Kidney (tissue), 14 donors: ENCODE results near the gene ERC2. TPM values are rescaled to one million over a fixed set of nuclear protein-coding genes. Genes with fewer than 3 reads are reported as not detected.

Source experiments
- DNase-seq, 5 donors: peaks; one replicate each; pipeline ENCODE4 v3.0.0-alpha.2; 2013 to 2020
- FAIRE-seq: peaks from 2 replicates; lab custom pipeline; 2012; peaks lifted over from hg19 to GRCh38; lab: Jason Lieb, UNC
- H3K27ac ChIP-seq, 2 donors: one replicate each; pipeline ENCODE4 v1.7.0; 2013; ENCODE audit warnings: low read depth in 2 of 2, low read length in 2 of 2, inconsistent platforms in 1 of 2
- H3K27me3 ChIP-seq: one replicate; pipeline ENCODE4 v1.7.1; 2013; ENCODE audit warnings: low read length, inconsistent platforms; ENCODE audit not compliant: control insufficient read depth, insufficient read depth
- H3K36me3 ChIP-seq, 3 donors: one replicate each; pipeline versions ENCODE4 v1.7.0 to v1.7.1; 2013; ENCODE audit warnings: low read length in 3 of 3, control low read depth in 1 of 3, inconsistent platforms in 1 of 3; ENCODE audit not compliant: insufficient read depth in 3 of 3, control insufficient read depth in 2 of 3
- H3K4me1 ChIP-seq, 3 donors: one replicate each; pipeline versions ENCODE4 v1.7.0 to v1.7.1; 2013; ENCODE audit warnings: low read length in 3 of 3, inconsistent platforms in 1 of 3, low read depth in 1 of 3; ENCODE audit not compliant: control insufficient read depth in 2 of 3, insufficient read depth in 2 of 3
- H3K4me3 ChIP-seq, 3 donors: one replicate each; pipeline versions ENCODE4 v1.7.0 to v1.8.1; 2013; ENCODE audit warnings: low read length in 3 of 3, control low read depth in 1 of 3, inconsistent platforms in 1 of 3
- H3K9ac ChIP-seq, 3 donors: one replicate each; pipeline versions ENCODE4 v1.7.0 to v1.7.1; 2013; ENCODE audit warnings: low read length in 3 of 3, control low read depth in 1 of 3, inconsistent platforms in 1 of 3
- H3K9me3 ChIP-seq, 3 donors: one replicate each; pipeline versions ENCODE4 v1.7.0 to v1.7.1; 2013; ENCODE audit warnings: low read length in 3 of 3, control low read depth in 1 of 3, inconsistent platforms in 1 of 3; ENCODE audit not compliant: control insufficient read depth in 2 of 3, insufficient read depth in 1 of 3
- intact Hi-C: fragments of 100-400 bp; cut with DNase I; formaldehyde crosslinking; loops from one replicate; pipeline ENCODE4 v1.11.1; 2022
- polyA plus RNA-seq: library from polyadenylated mRNA; stranded (reverse); fragments of 350-450 nt; fragmentation: Illumina TruSeq; extraction: RNeasy Lipid Tissue Mini Kit (QIAGEN cat#74804); gene quantifications from one replicate; pipeline ENCODE4 v1.2.3, GENCODE V29; 2014; ENCODE audit warnings: low read depth, low replicate concordance; ENCODE audit not compliant: insufficient read depth
- total RNA-seq: library from RNA; stranded (reverse); fragmentation: NEBNext Ultra II Directional; extraction: Animal tissue kit (Norgen Biotek cat#: 25700); gene quantifications from one replicate; pipeline ENCODE4 v1.2.1, GENCODE V29; 2021
- TF ChIP-seq, protein P1 (sequence below): IDR thresholded peaks from 3 replicates; pipeline ENCODE4 v1.5.1; 2012; ENCODE audit warnings: mild to moderate bottlenecking, moderate library complexity, borderline replicate concordance; ENCODE audit not compliant: insufficient read depth; ENCODE audit errors: extremely low read depth
- donor health status: control.
- donor health status: control.
- donor health status: control.
- donor health status: control.
- donor health status: control.
- donor health status: DM: yes; HTN: yes; CAD: no.
- donor health status: Normal renal cell carcinoma (clear cell type).

Gene ERC2
- total and polyA plus RNA-seq, 2 donors from 2014 or later, result 0.92 to 3.8 TPM

DNA sequence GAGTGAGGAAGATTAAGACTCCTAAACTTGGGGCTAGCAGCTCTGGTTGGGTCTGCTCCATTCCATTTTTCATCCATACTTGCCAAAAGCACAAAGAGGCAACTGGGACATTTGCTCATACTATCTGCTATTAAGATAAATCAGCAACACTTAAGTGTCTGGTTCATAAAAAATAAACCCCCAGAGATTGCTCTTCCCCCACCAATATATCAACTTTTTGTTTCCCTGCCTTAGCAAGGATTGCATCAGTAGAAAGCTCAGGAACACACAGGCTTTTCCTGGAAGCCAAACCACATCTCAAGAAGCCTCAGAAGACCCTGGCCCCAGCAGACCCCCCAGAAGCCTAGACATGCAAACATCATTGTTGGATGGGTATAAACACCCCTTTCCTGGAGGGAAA lies 748.8 kb downstream of the ERC2 start:
- no peak for FAIRE-seq
- no peak overlapping the region for H3K27ac ChIP-seq
- no peak overlapping the region for H3K4me3 ChIP-seq
- intact Hi-C loops, result no loop called here
- H3K4me1 ChIP-seq, result peaks cover 0 to 3% (median 0%) of the 10 kb centered on the region in 3 donors
- H3K9me3 ChIP-seq, result no peaks in the 10 kb centered on the region
- TF ChIP-seq, protein P1, sequence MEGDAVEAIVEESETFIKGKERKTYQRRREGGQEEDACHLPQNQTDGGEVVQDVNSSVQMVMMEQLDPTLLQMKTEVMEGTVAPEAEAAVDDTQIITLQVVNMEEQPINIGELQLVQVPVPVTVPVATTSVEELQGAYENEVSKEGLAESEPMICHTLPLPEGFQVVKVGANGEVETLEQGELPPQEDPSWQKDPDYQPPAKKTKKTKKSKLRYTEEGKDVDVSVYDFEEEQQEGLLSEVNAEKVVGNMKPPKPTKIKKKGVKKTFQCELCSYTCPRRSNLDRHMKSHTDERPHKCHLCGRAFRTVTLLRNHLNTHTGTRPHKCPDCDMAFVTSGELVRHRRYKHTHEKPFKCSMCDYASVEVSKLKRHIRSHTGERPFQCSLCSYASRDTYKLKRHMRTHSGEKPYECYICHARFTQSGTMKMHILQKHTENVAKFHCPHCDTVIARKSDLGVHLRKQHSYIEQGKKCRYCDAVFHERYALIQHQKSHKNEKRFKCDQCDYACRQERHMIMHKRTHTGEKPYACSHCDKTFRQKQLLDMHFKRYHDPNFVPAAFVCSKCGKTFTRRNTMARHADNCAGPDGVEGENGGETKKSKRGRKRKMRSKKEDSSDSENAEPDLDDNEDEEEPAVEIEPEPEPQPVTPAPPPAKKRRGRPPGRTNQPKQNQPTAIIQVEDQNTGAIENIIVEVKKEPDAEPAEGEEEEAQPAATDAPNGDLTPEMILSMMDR, result no peak
- no peaks in the 10 kb centered on the region for H3K27me3 ChIP-seq
- H3K36me3 ChIP-seq, result no peaks in the 10 kb centered on the region
- H3K9ac ChIP-seq, result no peak overlapping the region
- DNase-seq, result no peak

- Histone ChIP-seq H3K4me3 (no peak overlapping the region), H3K4me1 (peaks cover 0 to 3% (median 0%) of the 10 kb centered on the region in 3 donors), H3K27ac (no peak overlapping the region), H3K36me3 (no peaks in the 10 kb centered on the region), H3K9me3 (no peaks in the 10 kb centered on the region), H3K27me3 (no peaks in the 10 kb centered on the region), H3K9ac (no peak overlapping the region)
- TF ChIP-seq, protein P1, result no peak
- DNase-seq (no peak), FAIRE-seq (no peak)
- intact Hi-C loops, result no loop called here
Observed at GRCh38 chr3:55719006-55719405, 749.3 kb downstream of the ERC2 start.

- TF ChIP-seq, protein P1, result no peak
- FAIRE-seq, result no peak
- no peak for DNase-seq
- Histone ChIP-seq H3K4me3 (no peak overlapping the region), H3K27me3 (no peaks in the 10 kb centered on the region), H3K9me3 (no peaks in the 10 kb centered on the region), H3K4me1 (peaks cover 0 to 3% (median 0%) of the 10 kb centered on the region in 3 donors), H3K9ac (no peak overlapping the region), H3K27ac (no peak overlapping the region), H3K36me3 (no peaks in the 10 kb centered on the region)
- intact Hi-C loops, result no loop called here
Observed at GRCh38 chr3:55718521-55718921, 749.7 kb downstream of the ERC2 start.

- Histone ChIP-seq H3K4me1 (peaks cover 0 to 3% (median 0%) of the 10 kb centered on the region in 3 donors), H3K9ac (no peak overlapping the region), H3K4me3 (no peak overlapping the region), H3K27me3 (no peaks in the 10 kb centered on the region), H3K9me3 (no peaks in the 10 kb centered on the region), H3K27ac (no peak overlapping the region), H3K36me3 (no peaks in the 10 kb centered on the region)
- DNase-seq, result no peak
- TF ChIP-seq, protein P1, result no peak
- no peak for FAIRE-seq
- intact Hi-C loops, result no loop called here
Observed at GRCh38 chr3:55718074-55718473, 750.2 kb downstream of the ERC2 start.
